ENCODE measurements around the gene ZNF548.

The ZNF548 gene

DNA sequence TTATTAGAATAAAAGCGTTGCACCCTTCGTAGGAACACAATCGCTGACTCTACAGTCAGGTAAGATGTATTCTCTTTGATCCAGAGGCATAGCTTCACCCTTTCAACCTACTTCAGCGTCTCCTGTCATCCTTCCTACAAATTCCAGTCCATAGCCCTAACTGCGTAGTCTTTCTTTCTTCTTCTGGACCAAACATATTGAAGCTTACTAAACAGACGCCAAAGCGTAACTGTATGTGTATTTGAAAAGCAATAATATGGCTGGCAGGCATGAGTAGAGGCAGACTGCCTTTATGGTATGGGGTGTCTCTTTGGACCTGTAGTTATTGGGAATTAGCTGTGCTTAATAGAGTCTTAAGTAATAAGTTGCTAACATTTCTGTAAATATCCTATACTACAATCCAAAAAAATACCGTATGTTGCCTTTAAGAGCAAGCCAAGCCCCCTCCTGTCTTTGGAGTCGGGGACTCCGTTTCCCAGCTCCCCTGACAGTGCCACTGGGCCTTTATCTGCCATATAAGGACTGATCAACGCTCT is 392 bp upstream of the ZNF548 start:
- no peak for DNase-seq (ENCODE audit: low read depth, low spot score)
- ChIA-PET POLR2A (interaction anchor here (0.6 kb wide), 2 partner anchors 26 to 27 kb away, joined by 3 to 4 read pairs; no protein-coding TSS in a partner anchor), CTCF (interaction anchor here (0.6 to 1.5 kb wide), 4 partner anchors 15 to 878 kb away, joined by 3 to 7 read pairs (median 3); no protein-coding TSS in a partner anchor)
- TF ChIP-seq, protein P1, sequence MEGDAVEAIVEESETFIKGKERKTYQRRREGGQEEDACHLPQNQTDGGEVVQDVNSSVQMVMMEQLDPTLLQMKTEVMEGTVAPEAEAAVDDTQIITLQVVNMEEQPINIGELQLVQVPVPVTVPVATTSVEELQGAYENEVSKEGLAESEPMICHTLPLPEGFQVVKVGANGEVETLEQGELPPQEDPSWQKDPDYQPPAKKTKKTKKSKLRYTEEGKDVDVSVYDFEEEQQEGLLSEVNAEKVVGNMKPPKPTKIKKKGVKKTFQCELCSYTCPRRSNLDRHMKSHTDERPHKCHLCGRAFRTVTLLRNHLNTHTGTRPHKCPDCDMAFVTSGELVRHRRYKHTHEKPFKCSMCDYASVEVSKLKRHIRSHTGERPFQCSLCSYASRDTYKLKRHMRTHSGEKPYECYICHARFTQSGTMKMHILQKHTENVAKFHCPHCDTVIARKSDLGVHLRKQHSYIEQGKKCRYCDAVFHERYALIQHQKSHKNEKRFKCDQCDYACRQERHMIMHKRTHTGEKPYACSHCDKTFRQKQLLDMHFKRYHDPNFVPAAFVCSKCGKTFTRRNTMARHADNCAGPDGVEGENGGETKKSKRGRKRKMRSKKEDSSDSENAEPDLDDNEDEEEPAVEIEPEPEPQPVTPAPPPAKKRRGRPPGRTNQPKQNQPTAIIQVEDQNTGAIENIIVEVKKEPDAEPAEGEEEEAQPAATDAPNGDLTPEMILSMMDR (IDR thresholded peaks at IDR 0.05; ENCODE audit: insufficient read depth, low read length, missing control alignments) = no peak
- H3K4me3 ChIP-seq (ENCODE audit: low read depth, low read length) = peak overlapping the region; percentile 9

DNA sequence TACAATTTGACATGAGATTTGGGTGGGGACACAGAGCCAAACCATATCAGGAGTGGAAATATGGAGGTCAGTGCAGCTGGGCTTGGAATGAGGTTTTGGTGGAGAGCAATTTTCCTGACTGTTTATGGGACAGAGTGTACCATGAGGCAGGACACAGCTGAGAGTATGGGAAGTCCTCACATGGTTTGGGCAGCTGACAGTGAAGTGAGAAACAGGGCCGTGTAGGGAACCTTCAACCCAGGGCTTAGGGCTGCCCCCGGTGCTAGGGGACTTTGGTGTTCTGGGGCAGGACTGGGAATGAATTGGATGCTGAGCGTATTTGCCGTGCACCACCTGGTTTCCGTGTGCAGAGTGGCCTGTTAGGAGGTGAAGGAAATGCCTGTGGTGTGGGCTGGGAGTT is 6.1 kb downstream of the ZNF548 start:
- TF ChIP-seq, protein P1 (IDR thresholded peaks at IDR 0.05; ENCODE audit: insufficient read depth, low read length, missing control alignments) = no peak
- no peak overlapping the region for H3K4me3 ChIP-seq (ENCODE audit: low read depth, low read length)
- POLR2A ChIA-PET = no interaction called here
- no peak for DNase-seq (ENCODE audit: low read depth, low spot score)
- CTCF ChIA-PET = no interaction called here

DNA sequence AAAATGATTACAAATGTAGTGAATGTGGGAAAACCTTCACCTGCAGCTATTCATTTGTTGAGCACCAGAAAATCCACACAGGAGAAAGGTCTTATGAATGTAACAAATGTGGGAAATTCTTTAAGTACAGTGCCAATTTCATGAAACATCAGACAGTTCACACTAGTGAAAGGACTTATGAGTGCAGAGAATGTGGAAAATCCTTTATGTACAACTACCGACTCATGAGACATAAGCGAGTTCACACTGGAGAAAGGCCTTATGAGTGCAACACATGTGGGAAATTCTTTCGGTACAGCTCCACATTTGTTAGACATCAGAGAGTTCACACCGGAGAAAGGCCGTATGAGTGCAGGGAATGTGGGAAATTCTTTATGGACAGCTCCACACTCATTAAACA is 9.2 kb downstream of the ZNF548 start:
- CTCF ChIA-PET = interaction anchor here (0.8 to 1.5 kb wide), 2 partner anchors 8 to 757 kb away, joined by 3 to 7 read pairs; no protein-coding TSS in a partner anchor
- TF ChIP-seq, protein P1 (IDR thresholded peaks at IDR 0.05; ENCODE audit: insufficient read depth, low read length, missing control alignments) = no peak
- POLR2A ChIA-PET = no interaction called here
- H3K4me3 ChIP-seq (ENCODE audit: low read depth, low read length) = no peak overlapping the region
- DNase-seq (ENCODE audit: low read depth, low spot score) = no peak

DNA sequence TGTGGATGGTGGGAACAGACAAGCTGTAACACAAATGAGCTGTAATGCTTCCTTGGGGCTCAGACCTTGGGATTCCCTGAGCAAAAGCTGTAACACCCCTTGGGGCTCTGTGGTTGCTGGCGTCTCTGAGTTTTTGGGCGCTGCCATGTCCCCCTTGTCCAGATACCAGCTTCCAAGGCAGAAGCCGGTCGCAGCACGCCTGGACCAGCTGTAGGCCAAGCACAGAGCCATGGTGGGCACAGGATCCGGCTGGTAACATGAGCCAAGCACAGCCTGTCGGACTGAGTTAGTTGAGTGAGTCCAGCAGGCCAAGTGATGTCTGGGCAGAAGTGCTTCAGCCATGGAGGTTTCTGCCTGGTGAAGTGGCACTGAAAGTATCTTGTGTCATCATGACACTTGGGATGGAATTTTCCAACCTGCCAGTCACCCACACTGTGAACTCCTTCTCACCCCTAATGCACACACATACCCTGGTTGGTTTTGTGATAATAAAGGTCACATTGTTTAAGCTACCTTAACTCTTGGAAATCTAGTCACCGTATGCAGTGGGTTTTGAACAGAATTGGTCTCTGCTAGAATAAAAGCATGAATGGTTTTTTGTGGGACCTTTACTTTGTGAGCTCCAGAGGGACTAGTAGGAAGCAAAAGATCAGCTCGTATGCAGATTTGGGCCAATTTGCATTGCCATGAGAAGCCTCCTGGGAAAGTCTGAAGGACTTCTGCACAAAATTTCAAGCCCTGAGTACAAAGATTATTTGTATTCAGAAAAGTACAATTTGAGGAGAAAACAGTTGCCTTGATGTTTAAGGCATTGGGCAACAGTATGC is 14.3 kb downstream of the ZNF548 start:
- ChIA-PET POLR2A (interaction anchor here (0.6 kb wide), 1 partner anchor 943 kb away, joined by 3 read pairs; no protein-coding TSS in a partner anchor), CTCF (interaction anchor here (0.8 to 1.2 kb wide), 3 partner anchors 10 to 15 kb away, joined by 3 read pairs; partner anchors contain the start of gene ZNF548)
- no peak for DNase-seq (ENCODE audit: low read depth, low spot score)
- H3K4me3 ChIP-seq (ENCODE audit: low read depth, low read length) = no peak overlapping the region
- TF ChIP-seq, protein P1 (IDR thresholded peaks at IDR 0.05; ENCODE audit: insufficient read depth, low read length, missing control alignments) = no peak

DNA sequence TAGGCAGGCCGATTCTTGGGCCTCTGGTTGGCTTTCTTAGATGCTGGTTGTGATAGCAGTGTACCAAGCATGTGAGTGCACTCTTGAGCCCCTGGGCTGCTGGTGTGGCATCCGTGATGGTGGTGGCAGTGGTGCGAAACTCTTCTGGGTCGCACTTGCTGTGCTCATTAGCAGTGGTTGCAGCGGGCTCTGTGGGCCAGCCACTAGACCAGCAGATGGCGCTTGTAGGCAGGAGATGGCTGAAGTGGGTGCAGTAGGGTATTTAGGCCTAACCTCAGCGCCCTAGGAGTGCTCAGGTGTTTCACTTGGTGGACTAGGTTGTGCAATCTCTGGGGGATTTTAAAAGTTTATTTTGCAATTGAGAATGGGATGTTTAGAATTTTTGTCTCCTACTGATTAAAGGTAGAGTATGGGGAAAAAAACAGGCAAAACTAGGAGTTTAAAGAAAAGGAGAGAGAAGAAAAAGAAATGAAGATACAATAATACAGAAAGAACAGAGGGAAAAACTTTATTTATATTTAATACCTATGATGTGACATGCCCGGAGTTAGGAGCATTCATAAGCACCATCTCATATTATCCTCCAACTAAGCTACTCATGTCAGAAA is 17.0 kb downstream of the ZNF548 start:
- no peak overlapping the region for H3K4me3 ChIP-seq (ENCODE audit: low read depth, low read length)
- ChIA-PET POLR2A (no interaction called here), CTCF (interaction anchor here (0.7 to 2.5 kb wide), 20 partner anchors 8 to 772 kb away, joined by 3 to 15 read pairs (median 4); partner anchors contain the start of genes ZNF329 and ZNF587B)
- no peak for DNase-seq (ENCODE audit: low read depth, low spot score)
- TF ChIP-seq, protein P1 (IDR thresholded peaks at IDR 0.05; ENCODE audit: insufficient read depth, low read length, missing control alignments) = peak; percentile 83

Measured in AG04449 (cell line).